ENCODE results near the gene SLFNL1.

Gene SLFNL1

DNA sequence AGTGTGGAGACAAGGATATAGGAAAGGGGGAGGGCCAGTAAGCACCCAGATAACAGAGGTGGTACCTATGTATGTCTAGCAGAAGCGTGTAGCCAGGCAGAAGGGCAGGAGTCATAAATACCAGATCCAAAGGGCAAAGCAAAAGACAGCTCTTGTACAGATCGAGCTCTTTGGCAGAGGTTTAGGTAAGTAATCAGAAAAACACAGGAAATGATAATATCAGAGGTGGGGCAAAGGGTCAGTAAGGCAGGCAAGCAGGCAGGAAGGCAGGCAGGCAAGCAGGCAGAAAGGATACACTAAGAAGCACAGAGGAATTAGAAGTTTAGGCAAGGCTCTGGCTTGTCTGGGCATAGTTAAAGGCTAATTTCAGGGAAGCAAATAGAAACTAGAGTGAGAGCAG is 22.7 kb upstream of the SLFNL1 start:
- H3K4me3 ChIP-seq (ENCODE audit: low read depth, low read length): no peak overlapping the region

DNA sequence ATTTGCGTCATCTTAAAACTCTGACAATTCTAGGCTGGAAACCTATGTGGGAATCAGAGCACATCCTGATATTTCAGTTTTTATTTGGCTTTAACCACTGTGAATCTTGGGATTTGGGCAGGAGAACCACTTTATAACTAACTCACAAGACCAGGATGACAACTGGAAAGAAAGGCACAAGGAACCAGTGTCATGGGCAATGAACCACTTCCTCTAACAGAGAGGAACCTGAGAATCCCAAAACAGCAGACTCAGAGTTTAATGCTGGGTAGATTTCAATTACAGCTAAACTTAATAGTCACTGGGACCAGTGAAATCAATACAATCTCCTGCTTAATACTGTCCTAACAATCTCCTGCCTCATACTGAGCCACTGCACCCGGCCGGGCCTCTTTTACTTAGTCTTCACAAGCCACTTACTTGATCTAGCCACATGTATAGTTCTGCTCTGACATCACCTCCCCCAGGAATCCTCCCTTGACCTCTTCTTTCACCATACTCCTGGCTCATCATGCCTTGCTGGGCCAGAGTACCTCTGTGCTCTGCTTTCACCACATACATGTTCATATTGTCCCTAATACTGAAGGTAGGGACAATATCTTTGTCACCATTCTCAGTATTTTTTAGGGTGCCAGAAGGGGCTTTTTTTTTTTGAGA is 20.2 kb upstream of the SLFNL1 start:
- H3K4me3 ChIP-seq (ENCODE audit: low read depth, low read length): no peak overlapping the region
- TF ChIP-seq, protein P1, sequence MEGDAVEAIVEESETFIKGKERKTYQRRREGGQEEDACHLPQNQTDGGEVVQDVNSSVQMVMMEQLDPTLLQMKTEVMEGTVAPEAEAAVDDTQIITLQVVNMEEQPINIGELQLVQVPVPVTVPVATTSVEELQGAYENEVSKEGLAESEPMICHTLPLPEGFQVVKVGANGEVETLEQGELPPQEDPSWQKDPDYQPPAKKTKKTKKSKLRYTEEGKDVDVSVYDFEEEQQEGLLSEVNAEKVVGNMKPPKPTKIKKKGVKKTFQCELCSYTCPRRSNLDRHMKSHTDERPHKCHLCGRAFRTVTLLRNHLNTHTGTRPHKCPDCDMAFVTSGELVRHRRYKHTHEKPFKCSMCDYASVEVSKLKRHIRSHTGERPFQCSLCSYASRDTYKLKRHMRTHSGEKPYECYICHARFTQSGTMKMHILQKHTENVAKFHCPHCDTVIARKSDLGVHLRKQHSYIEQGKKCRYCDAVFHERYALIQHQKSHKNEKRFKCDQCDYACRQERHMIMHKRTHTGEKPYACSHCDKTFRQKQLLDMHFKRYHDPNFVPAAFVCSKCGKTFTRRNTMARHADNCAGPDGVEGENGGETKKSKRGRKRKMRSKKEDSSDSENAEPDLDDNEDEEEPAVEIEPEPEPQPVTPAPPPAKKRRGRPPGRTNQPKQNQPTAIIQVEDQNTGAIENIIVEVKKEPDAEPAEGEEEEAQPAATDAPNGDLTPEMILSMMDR (conservative IDR thresholded peaks at IDR 0.05; ENCODE audit: low read depth, low read length): no peak
- peak; percentile 74 for DNase-seq (ENCODE audit: low read depth)

More for the DNA sequence above, 22.7 kb upstream of the SLFNL1 start:
- TF ChIP-seq, protein P1 (conservative IDR thresholded peaks at IDR 0.05; ENCODE audit: low read depth, low read length): no peak
- DNase-seq (ENCODE audit: low read depth): no peak

DNA sequence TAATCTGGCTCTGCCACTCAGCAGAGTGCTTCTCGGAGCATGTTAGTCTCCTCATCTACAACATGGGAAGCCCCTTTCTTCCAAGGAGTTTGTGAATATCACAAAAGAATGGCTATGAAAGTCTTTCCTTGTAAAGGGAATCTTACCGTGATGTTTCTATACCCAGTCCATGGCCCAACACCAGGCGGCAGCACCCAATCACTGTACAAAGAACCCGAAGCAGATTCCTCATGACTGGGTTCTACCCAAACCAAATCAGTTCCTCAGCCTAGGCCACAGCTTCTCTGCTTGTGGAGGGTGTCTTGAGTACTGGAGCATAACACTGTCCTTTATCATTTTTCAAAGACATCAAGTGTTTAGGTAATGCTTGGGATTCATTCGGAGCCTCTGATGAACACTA is 16.6 kb upstream of the SLFNL1 start:
- no peak overlapping the region for H3K4me3 ChIP-seq (ENCODE audit: low read depth, low read length)
- no peak for DNase-seq (ENCODE audit: low read depth)
- TF ChIP-seq, protein P1 (conservative IDR thresholded peaks at IDR 0.05; ENCODE audit: low read depth, low read length): peak; percentile 45

DNA sequence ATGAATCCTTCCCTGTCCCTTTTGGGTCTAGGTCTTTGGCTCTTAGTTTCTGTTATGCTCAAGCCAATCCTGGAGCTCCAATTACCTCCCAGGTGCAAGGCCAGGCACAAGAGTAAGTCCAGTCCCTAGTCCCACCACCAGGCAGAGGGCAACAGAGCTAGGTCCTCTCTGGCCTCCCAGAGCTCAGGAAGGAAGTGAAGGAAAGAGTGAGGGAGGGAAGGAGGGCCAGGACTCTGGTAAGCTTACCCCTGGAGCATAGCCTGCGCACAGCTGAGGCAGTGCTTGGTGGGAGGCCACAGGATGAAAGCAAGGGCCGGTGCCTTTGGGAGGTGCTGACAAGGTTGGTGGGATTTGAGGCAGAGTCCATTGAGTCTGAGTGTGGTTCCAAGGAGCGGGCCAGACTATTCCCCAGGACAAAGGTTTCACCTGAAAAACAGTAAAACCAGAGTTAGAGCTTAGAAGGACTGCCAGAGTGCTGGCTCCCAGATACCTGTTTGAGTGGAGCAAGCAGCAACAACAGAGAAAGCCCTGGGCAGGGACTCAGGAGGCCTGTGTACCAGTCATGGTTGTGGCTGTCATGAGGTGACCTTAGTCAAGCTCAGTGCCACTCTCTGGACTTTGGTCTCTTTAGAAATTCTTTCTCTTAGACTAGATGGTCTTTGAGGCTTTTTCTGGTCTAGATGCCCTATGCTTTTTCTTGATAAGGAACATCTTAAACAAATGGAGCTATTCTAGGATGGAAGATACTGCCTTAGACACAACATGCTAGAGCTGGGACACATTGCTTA is 15.8 kb upstream of the SLFNL1 start:
- H3K4me3 ChIP-seq (ENCODE audit: low read depth, low read length): no peak overlapping the region
- no peak for DNase-seq (ENCODE audit: low read depth)
- TF ChIP-seq, protein P1 (conservative IDR thresholded peaks at IDR 0.05; ENCODE audit: low read depth, low read length): no peak

DNA sequence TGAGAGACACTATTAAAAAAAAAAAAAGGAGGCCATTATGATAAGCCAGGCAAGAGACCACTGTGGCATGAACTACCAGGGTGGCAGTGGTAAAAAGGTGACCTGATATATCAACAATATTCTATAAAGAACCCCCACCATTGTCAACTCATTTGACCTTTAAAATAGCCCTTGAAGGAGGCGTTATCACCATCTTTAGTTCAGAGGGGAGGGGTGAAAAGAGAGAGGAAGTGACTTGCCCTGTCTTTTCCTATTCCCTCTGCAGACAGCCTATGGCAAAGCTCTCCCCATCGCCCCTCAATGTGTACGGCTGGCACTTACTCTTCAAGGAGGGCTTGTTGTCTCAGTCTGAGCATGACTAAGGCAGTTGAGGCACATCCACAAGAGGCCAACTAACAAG is 11.7 kb upstream of the SLFNL1 start:
- DNase-seq (ENCODE audit: low read depth): no peak
- TF ChIP-seq, protein P1 (conservative IDR thresholded peaks at IDR 0.05; ENCODE audit: low read depth, low read length): no peak
- no peak overlapping the region for H3K4me3 ChIP-seq (ENCODE audit: low read depth, low read length)

DNA sequence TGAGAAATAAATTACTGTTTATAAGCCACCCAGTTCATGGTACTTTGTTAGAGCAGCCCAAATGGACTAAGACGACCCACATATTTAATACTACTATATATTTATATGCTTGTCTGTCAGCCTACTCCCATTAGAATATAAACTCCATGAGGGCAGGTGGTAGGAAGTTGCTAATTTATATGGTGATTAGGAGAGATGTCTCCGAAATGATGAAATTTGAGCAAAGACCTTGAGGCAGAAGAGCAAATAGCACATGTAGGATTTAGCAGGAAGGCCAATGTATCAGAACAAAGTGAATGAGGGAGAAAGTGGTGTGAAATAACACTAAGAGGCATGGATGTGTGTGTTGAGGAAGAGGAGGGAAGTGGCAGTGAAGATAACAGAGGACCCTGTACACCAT is 10.6 kb upstream of the SLFNL1 start:
- TF ChIP-seq, protein P1 (conservative IDR thresholded peaks at IDR 0.05; ENCODE audit: low read depth, low read length): no peak
- no peak overlapping the region for H3K4me3 ChIP-seq (ENCODE audit: low read depth, low read length)
- no peak for DNase-seq (ENCODE audit: low read depth)

All from choroid plexus epithelial cell (primary cell).